ENCODE data around the gene ADAMTS9. TPM values are rescaled to one million over a fixed set of nuclear protein-coding genes. Genes with fewer than 3 reads are reported as not detected.

ADAMTS9 gene
- total RNA-seq, 1 donor from 2014 or later: 80.3 TPM

GRCh38 chr3:64684715-64685261, 3.0 kb downstream of the ADAMTS9 start:
- DNase-seq: peak; percentile 78

- DNase-seq: no peak
Measured at GRCh38 chr3:64681827-64682226, 6.0 kb downstream of the ADAMTS9 start.

- DNase-seq: no peak
Measured at GRCh38 chr3:64681015-64681414, 6.8 kb downstream of the ADAMTS9 start.

DNA sequence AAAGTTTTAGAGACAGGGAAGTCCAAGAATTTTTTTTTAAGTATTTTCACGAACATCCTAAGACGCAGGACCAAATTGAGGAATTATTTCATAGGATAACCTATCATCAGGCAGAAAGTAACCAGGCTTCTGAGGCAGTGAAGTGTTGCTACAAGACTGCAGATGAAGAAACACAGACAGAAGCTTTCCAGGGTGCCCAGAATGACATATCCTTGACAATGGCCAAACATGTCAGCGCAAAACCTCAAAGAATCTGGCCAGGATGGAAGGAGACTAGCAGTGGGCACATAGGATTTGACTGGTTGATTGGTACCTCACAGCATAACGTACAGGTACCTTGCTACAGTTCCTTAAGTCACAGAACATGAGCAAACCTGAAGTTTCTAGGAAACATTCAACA, 7.5 kb downstream of the ADAMTS9 start:
- DNase-seq: no peak

DNA sequence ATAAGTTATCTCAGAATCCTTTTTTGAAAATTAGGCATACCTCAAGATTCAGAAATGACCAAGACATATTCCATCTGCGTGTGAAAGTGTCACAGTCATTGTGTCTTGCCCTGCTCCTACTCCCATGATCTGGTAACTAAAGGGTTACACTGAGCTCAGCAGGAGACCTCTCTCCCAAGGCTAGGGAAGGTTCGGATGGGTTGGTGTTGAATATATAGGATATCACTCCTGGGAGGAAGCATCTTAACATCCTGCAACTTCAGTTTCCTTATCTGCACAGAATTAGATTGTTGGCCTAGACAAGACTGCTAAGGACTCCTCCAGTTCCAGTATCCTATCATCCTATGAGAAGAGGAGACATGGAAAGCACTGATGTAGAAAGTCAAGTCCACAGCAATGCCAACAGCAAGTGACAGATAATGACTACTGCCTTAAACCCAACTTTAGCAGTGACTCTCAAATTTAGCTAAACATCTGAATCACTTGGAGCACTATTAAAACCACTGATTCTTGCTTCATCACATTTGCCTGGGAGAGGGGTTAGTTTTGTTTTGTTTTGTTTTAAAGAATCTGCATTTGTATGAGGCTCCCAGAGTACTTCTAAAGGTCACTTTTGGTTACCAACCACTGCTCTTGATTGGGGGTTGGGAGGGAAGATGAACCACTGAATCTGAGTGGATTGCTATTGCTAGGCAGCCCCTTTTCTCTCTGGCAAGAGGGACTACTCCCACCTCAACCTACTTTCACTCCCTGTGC, 9.7 kb downstream of the ADAMTS9 start:
- no peak for DNase-seq

DNA sequence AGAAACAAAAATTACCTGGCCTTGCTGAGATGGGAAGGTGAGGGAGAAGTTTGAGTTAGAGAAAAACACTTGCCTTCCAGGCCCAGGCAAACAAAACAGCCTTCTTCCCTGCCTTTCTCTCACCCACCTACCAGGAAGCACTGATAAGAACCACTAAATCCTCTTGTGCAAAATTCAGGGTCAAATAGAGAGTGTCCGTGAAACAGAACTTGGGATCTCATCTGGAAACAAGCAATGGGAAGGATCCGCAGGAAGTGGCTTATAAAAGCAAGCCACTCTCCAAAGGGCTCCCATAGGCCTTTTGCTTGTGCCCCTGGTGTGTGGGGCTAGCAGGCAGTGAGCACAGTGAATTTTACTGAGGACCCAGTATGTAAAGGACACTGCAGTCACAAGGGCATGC, 11.0 kb downstream of the ADAMTS9 start:
- DNase-seq: no peak

DNA sequence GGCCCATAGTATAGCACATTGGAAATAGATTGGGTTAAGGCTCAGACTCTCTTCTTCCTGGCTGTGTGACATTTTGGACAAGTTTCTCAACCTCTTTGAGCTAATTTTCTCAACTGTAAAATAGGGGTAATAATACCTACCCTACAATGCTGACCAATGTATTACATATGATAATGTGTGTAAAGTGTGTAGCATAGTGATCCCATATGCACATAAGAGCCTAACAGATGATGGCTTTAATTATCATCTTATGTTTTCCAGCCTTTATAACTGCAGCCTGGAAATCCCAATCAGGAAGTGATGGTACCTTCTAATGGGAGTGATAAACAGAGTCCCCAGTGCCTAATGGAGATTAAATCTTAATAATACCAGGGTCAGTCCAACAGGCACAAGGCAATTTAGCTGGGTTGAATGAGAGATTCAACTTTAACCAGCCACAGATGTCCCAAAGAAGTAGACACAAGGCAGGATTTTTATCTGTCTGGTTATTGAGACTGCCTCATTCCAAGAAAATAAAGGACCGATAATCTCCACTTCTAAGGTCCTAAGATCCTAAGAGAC, 12.0 kb downstream of the ADAMTS9 start:
- no peak for DNase-seq

DNA sequence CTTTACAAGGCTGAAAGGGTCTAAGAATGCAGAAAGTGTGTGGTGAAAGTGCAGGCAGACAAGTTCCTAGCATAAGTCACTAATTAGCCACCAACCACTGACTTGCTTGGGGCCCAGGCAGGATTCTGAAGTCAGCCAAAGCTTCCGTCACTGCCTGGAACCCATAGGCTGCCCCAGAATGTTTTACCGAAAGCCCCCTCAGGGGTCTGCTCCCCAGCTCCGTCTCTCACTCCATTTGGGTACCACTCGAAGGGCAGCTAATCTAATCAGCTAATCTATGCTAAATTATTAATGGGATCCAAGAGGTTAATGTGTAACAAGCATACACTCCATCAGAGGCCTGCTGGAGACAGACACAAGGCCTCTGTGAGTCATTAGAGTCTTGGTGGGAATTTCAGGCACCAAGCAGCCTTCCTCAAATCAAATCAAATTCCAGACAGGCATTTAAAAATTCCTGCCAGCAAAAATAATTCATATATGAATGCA, 13.2 kb downstream of the ADAMTS9 start:
- DNase-seq: no peak

DNA sequence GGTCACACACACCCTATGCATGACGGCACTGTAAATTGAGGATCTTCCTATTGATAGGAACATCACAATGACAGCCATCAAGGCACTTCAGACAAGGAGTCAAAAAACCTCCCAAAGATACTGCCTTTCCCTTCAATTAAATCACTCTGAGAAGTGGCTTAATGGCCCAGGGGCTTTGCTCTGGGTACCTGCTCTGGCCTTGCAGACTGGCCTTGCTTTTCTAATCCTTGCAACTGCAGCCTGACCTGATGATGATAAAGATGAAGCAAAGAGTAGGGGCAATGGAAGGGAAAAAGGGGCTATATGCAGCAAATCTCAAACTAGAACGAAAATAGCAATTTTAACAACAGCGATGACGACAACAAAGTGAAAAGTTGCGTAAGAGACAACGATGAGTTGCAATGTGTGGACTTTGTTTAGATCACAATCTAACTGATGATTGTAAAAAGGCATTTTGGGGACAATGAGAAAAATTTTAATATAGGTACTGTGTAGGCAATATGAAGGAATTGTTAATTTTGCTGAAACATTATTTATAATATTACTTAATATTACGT, 14.6 kb downstream of the ADAMTS9 start:
- DNase-seq: no peak

- peak; percentile 87 for DNase-seq
Measured at GRCh38 chr3:64668582-64669510, 19.0 kb downstream of the ADAMTS9 start.

DNA sequence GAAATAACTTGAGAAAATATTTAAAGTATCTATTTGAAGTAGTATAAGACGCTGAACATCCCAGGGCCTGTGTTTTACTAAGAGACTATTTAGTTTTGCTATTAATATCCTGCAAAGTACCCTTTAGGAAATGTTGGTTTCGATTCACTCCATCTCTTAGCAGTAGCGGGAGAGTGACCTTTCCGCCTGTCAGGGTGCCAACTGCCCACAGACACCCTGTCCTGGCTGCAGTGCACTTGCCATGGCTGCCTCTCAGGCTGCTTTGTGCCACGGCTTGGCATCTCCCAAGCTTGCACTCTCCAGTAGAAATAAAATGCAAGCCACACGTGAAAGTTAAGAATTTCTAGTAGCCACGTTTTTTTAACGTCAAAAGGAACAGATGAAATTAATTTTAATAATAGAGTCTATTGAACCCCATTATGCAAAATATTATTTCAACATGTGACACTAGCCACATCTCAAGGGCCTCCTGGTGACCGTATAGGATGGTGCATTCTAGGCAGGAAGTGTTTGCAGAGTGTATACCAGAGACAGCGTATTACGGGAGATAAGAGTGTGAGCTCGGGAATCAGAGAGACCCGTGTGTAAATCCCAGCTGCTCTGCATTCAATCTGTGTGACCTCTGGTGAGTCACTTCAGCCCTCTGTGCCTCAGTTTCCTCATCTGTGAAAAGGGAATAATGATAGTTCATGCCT, 19.8 kb downstream of the ADAMTS9 start:
- peak; percentile 52 for DNase-seq

DNA sequence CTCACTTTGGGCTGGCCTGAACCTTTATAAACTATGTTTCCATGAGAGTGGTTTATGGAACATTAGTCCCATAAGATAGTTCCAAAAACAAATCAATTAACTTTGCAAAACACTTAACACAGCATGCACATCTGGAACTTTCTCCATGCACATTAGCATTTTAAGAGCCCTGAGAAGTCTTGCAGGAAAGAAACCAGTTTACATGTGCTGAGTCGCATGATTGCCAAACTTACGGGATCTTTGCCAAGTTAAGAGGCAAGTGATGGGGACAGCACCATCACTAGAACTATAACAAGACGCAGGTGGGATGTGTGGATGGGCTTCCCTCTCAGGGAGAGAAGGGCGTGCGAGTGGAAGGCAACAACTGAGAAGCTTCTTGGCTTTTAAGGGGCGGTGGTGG, 20.7 kb downstream of the ADAMTS9 start:
- DNase-seq: no peak

GRCh38 chr3:64666171-64666588, 21.6 kb downstream of the ADAMTS9 start:
- peak; percentile 89 for DNase-seq

DNA sequence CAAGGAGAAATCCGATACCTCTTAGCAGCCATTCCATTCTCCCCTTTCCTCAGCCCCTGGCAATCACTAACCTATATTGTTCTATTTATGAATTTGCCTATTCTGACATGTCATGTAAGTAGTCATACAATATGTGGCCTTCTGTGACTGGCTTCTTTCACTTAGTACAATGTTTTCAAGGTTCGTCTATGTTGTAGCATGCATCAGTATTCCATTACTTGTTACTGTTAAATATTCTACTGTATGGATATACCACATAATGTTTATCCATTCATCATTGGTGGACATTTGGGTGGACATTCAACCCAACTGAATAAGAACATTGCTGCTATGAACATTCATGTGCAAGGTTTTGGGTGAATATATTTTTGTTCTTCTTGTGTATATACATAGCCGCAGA, 23.4 kb downstream of the ADAMTS9 start:
- DNase-seq: no peak

- no peak for DNase-seq
Measured at GRCh38 chr3:64659617-64659978, 28.2 kb downstream of the ADAMTS9 start.

DNA sequence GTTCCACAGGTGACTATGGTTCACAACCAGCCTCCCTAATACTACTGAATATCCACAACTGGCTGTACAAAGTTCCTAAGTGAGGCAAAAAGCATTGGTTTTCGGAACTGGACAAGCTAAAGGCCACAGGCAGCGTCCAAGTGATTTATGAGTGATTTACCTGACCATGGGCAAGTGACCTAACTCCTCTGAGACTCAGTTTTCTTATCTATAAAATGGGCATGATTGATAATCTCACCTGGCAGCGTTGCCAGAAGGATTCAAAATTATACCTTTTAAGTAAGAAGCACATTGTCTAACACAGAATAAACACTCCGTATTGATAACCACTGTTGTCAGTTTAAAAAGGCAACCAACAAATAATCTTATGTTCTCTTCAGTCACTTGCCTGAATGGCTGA, 29.8 kb downstream of the ADAMTS9 start:
- DNase-seq: no peak

- DNase-seq: no peak
Measured at GRCh38 chr3:64656544-64656943, 31.3 kb downstream of the ADAMTS9 start.

DNA sequence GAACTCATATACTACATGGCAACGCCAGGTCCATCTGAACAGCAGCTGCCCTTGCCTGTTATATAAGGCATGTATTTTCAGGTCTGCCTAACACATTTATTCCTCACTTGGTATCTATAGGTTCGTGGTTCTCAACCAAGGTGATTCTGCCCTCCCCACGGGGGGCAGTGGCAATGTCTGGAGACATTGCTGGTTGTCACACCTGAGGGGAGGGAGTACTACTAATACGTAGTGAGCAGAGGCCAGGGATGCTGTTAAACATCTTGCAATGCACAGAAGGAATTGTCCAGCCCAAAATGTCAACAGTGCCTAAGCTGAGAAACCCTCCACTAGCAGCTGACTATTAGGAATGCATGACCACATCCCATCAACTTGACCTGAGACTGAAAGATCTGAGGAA, 32.6 kb downstream of the ADAMTS9 start:
- no peak for DNase-seq

DNA sequence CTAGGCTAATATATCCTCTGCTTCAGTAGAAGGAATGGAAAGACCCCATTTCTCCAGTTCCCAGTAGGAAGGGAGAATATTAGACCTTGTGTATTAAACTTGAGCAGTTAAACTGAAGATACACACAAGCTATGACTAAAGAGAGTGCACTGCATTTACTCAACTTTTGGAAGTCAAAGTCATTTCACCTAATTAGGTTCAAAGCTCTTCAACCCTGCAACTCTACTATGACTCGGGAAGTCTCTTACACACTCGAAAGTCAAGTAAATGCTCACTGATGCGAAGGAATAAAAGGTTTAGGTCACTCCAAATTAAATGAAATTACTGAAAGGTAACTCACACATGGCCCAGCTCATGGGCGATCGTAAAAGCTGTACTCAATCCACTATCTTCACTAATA, 33.8 kb downstream of the ADAMTS9 start:
- no peak for DNase-seq

- no peak for DNase-seq
Measured at GRCh38 chr3:64653101-64653500, 34.7 kb downstream of the ADAMTS9 start.

- peak; percentile 34 for DNase-seq
Measured at GRCh38 chr3:64651741-64652241, 36.0 kb downstream of the ADAMTS9 start.

GRCh38 chr3:64651303-64651702, 36.5 kb downstream of the ADAMTS9 start:
- peak; percentile 36 for DNase-seq
